Measurements from ENCODE around the gene UBR3.

DNA sequence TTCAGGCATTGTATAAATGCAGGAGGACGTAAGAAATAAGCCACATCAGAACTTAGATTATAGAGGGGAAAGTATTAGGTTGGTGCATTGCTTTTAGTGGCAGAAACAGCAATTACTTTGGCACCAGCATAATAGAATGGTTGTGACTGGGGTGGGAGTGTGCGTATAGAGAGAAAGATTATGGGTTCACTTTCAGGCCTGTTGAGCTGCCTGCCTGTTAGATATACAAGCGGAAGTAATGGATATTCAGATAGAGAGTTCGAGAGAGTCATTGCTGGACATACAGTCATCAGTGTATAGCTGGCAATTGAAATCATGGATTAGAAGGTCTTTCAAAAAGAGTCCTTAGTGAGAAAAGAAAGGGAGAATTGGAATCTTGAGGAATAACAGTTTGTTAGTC, 211.5 kb downstream of the UBR3 start:
- TF ChIP-seq, protein P1, sequence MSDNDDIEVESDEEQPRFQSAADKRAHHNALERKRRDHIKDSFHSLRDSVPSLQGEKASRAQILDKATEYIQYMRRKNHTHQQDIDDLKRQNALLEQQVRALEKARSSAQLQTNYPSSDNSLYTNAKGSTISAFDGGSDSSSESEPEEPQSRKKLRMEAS (CRISPR knock-in tag; IDR thresholded peaks at IDR 0.05) = no peak
- TF ChIP-seq, protein P2, sequence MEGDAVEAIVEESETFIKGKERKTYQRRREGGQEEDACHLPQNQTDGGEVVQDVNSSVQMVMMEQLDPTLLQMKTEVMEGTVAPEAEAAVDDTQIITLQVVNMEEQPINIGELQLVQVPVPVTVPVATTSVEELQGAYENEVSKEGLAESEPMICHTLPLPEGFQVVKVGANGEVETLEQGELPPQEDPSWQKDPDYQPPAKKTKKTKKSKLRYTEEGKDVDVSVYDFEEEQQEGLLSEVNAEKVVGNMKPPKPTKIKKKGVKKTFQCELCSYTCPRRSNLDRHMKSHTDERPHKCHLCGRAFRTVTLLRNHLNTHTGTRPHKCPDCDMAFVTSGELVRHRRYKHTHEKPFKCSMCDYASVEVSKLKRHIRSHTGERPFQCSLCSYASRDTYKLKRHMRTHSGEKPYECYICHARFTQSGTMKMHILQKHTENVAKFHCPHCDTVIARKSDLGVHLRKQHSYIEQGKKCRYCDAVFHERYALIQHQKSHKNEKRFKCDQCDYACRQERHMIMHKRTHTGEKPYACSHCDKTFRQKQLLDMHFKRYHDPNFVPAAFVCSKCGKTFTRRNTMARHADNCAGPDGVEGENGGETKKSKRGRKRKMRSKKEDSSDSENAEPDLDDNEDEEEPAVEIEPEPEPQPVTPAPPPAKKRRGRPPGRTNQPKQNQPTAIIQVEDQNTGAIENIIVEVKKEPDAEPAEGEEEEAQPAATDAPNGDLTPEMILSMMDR (IDR thresholded peaks at IDR 0.05) = no peak
- TF ChIP-seq, protein P3, sequence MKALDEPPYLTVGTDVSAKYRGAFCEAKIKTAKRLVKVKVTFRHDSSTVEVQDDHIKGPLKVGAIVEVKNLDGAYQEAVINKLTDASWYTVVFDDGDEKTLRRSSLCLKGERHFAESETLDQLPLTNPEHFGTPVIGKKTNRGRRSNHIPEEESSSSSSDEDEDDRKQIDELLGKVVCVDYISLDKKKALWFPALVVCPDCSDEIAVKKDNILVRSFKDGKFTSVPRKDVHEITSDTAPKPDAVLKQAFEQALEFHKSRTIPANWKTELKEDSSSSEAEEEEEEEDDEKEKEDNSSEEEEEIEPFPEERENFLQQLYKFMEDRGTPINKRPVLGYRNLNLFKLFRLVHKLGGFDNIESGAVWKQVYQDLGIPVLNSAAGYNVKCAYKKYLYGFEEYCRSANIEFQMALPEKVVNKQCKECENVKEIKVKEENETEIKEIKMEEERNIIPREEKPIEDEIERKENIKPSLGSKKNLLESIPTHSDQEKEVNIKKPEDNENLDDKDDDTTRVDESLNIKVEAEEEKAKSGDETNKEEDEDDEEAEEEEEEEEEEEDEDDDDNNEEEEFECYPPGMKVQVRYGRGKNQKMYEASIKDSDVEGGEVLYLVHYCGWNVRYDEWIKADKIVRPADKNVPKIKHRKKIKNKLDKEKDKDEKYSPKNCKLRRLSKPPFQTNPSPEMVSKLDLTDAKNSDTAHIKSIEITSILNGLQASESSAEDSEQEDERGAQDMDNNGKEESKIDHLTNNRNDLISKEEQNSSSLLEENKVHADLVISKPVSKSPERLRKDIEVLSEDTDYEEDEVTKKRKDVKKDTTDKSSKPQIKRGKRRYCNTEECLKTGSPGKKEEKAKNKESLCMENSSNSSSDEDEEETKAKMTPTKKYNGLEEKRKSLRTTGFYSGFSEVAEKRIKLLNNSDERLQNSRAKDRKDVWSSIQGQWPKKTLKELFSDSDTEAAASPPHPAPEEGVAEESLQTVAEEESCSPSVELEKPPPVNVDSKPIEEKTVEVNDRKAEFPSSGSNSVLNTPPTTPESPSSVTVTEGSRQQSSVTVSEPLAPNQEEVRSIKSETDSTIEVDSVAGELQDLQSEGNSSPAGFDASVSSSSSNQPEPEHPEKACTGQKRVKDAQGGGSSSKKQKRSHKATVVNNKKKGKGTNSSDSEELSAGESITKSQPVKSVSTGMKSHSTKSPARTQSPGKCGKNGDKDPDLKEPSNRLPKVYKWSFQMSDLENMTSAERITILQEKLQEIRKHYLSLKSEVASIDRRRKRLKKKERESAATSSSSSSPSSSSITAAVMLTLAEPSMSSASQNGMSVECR (CRISPR knock-in tag; IDR thresholded peaks at IDR 0.05; ENCODE audit: borderline replicate concordance) = no peak
- no peak for TF ChIP-seq ZNF121 (CRISPR knock-in tag; IDR thresholded peaks at IDR 0.05)
- TF ChIP-seq, protein P4, sequence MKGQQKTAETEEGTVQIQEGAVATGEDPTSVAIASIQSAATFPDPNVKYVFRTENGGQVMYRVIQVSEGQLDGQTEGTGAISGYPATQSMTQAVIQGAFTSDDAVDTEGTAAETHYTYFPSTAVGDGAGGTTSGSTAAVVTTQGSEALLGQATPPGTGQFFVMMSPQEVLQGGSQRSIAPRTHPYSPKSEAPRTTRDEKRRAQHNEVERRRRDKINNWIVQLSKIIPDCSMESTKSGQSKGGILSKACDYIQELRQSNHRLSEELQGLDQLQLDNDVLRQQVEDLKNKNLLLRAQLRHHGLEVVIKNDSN (CRISPR knock-in tag; IDR thresholded peaks at IDR 0.05) = no peak
- no peak for TF ChIP-seq CREB1 (CRISPR knock-in tag; IDR thresholded peaks at IDR 0.05)
- no peak for TF ChIP-seq ZBTB21 (CRISPR knock-in tag; IDR thresholded peaks at IDR 0.05; ENCODE audit: borderline replicate concordance)
- TF ChIP-seq, protein P5, sequence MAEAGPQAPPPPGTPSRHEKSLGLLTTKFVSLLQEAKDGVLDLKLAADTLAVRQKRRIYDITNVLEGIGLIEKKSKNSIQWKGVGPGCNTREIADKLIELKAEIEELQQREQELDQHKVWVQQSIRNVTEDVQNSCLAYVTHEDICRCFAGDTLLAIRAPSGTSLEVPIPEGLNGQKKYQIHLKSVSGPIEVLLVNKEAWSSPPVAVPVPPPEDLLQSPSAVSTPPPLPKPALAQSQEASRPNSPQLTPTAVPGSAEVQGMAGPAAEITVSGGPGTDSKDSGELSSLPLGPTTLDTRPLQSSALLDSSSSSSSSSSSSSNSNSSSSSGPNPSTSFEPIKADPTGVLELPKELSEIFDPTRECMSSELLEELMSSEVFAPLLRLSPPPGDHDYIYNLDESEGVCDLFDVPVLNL (CRISPR knock-in tag; IDR thresholded peaks at IDR 0.05; ENCODE audit: borderline replicate concordance, low read depth) = no peak
- TF ChIP-seq, protein P6, sequence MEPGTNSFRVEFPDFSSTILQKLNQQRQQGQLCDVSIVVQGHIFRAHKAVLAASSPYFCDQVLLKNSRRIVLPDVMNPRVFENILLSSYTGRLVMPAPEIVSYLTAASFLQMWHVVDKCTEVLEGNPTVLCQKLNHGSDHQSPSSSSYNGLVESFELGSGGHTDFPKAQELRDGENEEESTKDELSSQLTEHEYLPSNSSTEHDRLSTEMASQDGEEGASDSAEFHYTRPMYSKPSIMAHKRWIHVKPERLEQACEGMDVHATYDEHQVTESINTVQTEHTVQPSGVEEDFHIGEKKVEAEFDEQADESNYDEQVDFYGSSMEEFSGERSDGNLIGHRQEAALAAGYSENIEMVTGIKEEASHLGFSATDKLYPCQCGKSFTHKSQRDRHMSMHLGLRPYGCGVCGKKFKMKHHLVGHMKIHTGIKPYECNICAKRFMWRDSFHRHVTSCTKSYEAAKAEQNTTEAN (CRISPR knock-in tag; IDR thresholded peaks at IDR 0.05) = no peak

Data from WTC11 (cell line).